HG03159 (cell line): ENCODE results near the gene HOXA11.

Experiments
- ATAC-seq: cut with Tn5 transposase; IDR thresholded peaks from one replicate; pipeline ENCODE4 v1.9.1; 2021; ENCODE audit warnings: mild to moderate bottlenecking, moderate library complexity; ENCODE audit not compliant: unreplicated experiment

HOXA11 gene

DNA sequence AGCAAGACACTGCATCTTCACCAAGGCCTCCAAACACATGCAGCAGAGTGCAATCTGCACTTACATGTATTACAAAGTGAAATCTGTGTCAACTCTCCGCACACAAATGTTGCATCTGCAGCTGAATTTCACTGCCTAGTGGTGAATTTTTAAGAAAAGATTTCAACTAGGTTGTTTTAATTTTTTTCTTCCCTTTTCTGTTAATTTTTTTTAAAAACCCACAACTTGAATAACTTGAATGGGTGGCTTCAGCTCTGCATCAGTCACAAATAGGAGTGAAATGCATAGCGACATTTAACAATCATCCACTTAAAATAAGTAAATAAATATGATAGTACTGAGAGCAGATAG, 8.9 kb upstream of the HOXA11 start:
- no peak for ATAC-seq

DNA sequence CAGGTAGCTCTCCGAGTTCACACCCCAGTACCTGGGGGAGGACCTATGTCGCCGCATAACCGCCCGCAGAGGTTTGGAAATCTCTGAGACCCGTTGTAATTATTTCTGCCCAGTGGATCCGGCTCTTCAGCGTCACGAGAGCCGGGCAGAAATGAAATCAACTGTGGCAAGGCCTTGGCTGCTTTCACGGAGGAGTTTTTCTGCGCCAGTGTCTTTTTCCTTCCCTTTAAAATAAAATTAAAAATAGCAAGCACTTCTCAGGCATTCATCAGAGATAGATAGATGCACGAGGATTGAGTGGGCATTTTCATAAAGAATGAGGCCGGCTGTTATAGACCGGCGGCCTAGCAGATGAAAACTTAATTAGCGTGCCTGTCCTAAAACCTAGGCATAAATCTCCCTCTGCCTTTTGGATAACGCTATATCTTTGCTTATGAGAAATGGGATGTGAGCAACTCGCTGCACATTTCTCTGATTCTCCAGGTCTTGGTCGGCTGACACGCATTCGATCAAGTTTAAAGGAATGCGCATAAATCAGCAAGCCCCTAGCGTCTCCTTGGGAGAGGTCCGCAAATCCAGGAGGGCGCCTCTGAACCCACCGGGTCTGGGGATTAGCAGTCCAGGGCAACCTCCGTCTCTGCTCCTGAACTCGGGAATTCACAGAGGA, 8.4 kb upstream of the HOXA11 start:
- no peak for ATAC-seq

DNA sequence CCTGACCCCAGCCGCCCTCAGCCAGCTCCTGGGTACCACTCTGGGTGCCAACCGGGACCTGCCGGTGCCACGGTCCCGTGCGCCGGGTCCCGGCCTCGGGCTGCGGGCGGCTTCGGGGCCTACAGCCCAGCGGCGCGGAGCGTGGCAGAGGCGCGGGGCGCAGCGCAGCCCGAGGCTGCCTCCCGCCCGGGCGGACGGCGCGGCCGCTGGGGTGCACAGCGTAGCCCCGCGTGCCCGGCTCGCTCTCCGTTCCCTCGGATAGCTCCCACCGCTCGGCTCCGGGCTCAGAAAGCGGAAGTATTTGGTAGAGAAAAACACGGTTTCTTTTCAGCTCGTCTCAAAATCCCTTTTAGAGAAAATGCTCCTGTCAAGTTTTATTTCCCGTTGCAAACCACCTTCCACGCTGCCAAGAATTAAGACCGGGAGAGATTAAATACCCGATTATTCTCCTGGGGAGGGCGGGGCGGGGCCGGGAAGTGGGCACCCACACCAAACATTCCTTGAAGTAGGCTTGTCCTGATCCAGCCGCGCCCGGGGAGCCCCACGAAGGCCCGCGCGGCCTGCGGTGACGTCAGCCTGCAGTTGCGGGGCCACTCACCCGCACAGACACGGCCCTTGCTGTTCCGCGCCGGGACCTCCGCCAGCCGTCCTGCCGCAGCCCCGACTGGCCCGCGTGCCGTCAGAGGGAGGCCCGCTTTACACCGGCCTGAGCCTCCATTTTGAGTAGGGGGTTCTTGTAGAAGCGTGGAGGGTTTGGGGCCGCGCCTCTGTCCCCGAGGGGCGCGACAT, 7.7 kb upstream of the HOXA11 start:
- no peak for ATAC-seq

DNA sequence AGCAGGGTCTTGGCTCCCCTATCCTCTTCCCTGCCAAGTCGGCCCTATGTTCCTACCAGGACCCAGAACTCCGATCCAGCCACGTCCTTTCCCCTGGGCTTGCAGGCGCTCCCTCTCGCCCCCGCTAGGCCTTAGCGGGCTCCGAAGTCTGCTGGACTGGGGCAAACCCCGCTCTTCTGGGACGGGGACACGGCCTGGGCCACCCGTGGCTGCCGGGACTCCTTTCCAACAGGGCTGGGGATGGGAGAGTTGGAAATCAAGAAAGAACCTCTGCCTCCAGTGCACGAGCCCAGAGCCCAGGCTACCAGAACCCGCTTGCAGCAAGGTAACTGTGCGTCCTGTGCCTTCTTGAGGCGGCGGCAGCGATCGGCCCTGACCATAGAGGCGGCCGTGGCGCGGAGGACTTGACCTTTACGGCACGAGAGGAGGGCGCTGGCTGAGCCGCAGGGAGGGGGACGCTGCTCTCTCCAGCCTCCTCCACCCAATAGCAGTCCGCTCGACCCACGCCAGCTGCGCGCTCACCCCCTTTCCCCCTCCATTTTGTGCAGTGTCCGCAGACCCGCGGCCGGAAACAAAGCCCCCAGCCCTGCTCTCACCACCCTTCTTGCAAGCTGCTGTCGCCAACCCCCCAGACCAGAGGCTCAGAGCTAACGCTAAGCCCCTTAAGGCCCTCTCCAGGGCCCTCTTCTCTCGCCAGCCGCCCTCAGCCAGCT, 7.0 kb upstream of the HOXA11 start:
- ATAC-seq: no peak

DNA sequence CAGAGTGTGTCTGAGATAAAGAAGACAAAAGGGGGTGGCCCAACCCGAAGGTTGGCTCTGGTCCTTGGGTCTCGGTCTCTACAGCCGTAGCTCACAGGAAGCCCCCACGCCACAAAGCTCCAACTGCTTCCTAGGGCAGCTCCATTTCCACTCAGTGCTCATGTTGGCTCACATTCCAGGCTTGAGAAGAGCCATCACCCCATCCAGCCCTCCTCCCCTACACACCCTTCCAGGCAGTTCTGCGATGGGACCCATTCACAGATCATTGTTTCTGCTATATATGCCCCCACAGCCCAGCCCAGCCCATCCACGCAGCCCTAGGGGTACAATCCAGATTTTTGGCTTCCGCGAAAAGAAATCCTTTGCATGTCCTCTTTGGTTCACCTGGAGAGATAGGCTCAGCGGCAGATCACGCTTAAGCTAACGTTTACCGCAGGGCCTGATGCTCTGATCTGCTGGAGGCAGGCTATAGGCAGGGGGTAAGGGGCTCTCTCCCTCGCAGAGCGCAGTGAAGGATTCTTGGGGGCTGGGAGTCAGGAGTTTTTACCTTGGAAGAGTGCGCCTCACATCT, 6.2 kb upstream of the HOXA11 start:
- no peak for ATAC-seq

DNA sequence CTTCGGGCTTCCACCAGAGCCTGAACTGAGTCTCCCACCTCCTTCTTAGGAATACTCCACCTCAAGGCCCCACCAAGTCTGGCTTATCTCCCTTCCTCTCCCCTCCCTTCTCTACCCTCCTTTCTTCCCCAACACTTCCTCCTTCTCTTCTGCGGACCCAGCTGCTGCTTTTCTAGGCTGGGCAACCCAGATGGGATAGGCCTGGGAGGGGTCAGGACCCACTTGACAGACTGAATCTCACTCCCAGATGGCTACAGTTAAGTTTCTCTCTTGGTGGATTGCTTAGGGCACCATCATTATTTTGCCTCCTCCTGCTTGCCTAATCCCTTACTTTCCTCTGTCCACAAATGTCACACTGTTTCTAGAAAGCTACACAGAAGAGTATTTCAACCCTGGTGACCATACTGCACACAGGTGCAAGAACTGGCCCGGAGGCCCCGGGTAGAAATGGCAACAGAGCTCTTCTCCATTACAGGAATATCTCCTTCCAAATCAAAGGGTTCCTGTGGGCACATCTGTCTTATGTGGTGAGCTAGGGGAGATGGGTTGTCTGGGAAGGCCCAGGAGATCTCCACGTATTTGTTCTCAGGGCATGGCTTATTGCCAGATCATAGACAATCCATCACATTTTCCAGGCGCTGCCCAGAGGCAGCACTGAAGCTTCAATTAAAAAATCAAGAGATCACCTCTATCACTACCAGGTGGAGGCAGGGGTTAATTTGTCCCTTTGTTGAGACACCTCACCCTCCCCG, 5.1 kb upstream of the HOXA11 start:
- ATAC-seq: no peak

DNA sequence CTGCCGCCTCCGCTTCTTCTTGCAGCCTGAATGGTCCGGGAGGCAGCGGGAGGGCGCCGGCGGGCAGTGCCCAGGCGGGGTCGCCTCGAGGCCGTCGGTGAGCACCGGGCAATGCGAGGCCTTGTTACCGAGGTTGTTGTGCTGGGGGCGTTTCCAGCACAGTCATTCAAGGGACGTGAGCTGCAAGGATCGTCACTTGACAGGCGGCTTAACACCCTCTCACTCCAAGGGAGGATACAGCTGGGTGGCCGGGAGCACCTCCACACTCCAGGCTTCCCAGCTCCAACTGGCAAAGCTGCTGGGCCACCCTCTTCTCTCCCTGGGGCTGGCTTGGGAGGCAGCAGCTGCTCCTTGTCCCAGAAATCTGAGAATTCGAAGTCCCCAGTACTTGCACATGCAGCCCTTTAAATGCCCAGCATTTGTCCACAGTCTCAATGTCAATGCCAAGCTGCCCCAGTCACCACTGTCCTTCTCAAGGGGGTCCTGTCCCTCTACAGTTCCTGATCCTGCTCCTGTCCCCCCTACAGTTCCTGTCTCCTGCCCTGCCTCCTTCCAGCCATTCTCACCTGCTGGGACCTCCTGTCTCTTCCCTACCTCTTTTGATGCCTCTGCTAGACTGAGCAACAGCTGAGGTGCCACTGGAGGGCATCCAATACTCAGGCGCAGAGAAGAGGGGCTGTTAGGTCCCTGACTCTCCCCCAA, 4.4 kb upstream of the HOXA11 start:
- ATAC-seq: no peak

DNA sequence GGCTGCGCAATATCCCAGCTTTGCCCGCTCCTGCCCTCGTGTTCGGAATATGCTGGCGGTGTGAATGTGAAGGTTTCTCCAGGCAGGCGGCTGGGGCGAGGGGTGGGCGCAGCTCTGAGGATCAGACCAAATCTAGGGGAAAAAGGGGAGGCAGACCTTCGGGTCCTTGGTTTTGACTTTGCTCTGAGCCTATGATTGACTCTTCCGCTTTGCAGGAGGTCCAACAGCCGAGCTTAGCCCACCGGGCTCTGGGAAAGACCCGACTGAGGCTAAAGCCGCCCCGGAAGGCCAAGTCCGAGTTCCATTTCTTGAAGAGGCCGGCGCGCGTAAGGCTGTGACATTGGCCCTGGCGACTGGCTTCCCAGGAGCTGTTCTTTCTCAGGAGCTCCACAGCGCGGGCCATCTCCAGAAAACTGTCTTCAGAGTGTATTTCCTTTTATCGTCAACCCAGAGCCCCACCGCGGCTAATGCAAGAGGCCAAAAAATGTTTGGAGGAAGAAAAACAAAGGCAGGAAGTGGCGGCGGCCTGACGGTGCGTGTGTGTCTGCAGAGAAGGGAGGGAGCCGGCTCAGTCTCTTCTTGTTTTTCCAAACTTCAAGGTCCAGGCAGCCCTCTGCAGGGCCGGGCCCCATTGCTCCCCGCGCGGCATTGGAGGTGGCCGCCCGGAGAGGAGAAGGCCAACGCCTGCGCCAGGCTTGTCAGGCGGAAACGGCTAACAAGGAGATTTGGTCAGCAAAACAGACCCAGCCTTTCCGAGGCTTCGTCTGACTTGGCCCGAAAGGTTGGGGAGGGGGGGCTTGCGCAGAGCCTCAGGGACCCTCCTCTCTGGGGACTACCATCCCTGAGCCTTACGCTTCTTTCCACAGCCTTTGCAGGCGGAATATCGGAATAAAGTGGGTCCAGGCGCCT, 3.6 kb upstream of the HOXA11 start:
- ATAC-seq: no peak

DNA sequence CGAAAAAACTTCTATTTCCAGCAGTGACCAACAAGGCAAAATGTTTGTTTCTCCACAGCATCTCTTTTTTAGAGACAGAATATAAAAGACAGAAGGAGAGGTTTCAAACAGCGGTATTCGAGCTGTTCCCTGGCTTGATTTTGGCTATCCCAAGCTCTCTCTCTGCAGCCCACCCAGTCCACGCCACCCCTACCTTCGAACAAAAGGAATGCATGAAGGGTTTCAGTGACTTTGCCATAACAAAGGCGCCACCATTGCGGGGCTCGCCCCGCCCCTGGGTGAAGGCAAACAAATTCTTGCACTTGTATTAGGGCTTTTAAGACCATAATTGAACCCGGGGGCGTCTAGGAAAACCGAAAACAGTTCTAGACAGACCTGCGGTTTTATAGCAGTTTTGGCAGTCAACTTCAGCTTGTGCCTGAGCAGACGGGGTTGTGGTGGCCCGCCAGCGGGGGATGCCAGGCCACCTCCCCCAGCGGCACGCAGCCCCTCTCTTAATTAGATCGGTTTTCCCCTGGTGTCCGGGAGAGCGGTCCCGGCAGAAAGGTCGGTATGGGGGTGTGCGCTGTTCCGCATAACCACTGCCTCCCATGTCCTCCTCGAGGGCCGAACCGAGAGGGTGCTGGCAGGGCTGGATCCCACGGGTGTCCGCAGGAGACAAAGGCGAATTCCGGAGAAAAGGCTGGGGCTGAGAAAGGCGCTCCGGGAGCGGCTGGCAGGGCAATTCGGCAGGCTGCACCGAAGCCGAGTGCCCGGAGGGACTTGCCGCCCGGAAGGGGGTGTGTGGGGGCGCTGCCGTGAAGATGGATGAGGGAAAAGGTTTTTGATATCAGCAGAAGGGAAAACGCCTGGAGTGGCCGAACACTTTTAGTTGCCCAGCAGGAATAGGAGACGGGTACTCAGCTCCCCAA, 2.7 kb upstream of the HOXA11 start:
- ATAC-seq: no peak

DNA sequence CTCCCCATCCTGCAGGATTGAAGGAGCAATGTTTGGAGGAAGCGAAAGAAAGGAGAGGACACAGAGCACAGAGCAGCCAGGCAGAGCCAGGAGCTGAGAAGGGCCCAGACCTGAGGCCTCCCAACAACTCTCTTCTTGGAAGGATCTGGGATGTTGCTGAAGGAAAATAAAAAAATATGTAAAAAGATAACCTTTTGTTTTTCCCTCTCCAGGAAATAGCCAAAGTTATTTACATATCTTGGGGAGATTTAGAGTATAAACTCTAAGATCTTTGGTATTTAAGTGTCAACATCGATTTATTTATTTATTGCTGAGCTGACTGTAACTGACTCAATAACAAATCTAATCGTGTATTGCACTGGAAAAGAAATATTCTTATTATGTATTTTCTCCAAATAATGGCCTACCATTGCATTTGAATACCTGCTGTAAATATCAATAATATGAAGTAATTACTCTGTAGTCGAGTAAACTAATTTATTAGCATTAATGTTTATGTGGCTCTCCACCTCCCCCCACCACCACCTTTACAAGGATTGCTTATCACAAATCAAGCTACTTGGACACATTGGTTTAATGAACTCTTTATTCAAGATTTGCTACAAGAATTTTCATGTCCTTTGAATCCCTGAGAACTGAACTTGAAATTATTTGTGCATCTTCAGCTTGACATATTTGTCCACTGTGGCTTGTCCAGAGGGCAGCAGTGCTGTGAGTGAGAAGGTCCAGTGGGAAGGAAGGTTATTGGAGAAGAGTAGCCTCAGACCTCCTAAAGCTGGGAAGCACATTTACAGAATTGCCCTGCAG, 1.8 kb upstream of the HOXA11 start:
- no peak for ATAC-seq

DNA sequence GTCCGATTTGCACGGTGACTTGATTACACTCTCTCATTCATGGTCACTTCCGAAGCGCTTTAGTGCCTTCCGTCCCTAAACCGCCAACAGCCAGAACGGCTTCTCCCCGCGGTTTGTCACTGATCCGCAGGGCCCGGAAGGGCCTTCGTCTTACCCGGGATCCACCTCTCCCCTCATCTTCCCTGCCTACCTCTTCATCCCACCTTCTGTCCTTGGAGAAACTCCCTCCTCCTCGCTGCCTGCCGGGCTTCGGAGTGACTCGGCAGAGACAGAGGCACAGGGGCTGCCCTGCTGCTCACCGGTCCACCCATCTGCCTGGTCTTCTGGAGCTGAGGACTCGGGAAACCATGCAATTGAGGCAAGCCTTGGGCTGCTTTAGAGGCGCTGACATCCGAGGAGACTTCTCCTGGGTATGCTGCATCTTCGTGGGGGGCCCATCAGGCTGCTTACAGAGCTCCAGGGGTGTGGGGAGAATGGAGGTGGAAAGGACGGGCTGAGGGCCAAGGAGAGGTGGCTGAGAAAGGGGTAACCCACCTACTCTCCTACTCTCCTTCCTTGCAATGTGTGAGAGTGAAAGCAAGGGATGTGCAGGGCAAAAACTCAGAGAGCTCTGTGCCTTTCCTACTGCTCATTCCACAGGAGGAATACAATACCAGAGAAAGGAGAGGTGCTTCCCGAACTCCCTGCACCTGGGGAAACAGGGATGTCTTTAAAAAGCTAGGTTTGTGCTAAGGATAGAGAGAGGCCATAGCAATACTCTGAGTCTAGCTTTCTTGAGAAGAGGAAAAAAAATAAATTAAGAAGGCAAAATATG, 1.0 kb upstream of the HOXA11 start:
- ATAC-seq: no peak

DNA sequence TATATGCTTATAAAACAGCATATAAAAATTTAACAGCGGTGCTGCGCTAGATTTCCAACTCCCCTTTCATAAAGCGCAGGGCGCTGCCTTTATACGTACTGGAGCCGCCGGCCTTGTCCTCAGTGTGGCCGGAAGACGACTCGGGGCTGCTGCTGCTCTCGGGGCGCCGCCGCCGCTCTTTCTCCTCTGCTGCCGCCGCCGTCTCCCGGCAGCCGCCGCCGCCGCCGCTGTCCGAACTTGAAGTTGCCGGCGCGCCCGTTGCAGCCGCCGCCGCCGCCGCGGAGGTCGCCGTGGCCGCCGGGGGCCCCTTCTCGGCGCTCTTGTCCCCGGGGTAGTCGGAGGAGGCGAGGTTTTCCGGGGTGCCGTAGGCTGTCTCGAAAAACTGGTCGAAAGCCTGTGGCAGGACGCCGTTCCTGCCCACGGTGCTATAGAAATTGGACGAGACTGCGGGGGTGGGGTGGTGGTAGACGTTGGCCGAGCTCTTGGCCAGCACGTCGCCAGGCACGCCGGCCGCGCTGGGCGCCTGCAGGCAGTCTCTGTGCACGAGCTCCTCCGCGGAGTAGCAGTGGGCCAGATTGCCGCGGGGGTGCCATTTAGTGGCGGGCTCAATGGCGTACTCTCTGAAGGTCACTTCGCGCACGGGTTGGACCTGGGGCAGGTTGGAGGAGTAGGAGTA, 557 bp downstream of the HOXA11 start:
- ATAC-seq: no peak

DNA sequence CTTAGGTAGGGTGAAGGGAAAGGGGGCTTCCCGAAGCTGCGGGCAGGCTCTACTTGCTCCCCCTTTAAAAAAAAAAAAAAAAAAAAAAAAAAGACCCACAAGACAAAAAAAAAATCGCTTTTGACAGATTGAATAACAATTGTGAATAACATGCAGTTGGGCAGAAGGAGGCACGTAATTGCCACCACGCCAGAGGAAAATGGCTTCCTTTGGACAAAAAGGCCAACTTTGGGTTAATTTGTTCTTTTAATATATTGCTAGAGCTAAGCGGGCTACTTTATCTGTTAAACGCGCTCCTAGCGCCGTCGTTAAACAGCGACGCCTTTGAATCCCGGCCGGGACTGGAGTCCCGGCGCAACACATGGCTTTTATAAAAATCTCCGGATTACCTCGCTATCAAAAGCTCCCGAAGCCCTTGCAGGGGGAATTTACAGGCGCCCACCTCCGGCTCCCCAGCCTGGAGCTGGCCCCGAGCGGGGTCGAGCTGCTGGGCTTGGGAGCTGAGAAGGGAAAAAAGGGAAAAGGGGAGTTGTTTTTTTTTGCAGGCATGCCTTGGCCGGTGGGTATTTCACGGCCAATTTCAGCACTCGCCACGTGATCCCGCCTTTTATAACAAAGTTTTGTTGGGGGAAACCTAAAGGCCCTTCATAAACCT, 1.2 kb downstream of the HOXA11 start:
- ATAC-seq: no peak

DNA sequence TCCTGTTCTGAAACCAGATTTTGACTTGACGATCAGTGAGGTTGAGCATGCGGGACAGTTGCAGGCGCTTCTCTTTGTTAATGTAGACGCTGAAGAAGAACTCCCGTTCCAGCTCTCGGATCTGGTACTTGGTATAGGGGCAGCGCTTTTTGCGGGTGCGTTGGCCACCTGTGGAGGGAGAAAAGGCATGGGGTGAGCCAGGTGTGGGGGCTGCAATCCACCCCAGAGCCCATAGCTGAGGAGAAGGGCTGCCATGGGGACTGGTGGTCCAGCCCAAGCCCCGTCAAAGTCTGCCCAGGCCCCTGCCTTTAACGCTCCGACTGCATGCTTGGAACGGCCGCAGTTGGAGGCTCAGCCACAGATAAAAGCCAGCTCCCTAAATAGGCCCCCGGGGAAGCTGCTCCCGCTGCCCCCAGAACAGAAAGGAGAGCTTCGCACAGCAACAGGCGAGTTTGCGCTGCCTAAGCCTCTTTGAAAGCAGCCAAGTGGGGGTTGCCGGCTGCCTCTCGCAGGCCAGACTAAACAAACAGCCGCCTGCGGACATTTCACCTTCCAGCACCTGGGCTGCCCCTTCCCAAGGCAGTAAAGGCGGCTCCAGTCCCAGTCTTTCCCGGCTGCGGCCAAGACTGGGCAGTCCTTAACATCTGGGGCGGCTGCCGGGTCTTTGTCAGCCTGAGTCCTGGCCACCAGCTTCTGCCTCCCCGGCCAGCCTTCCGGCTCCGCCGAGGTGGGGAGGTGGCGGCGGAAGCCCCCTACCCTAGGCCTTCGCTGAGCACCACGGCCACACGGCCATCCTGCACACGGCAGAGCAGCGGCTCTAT, 2.0 kb downstream of the HOXA11 start:
- ATAC-seq: no peak
